Tibial nerve (tissue), 4 donors: ENCODE data around the gene INSM1. TPM values are rescaled to one million over a fixed set of nuclear protein-coding genes. Genes with fewer than 3 reads are reported as not detected.

Experiments used
- DNase-seq, 2 donors: peaks; one replicate each; pipeline ENCODE4 v3.0.0-alpha.2; 2019; ENCODE audit warnings: low spot score in 2 of 2
- H3K27ac ChIP-seq, 4 donors: fragments of 200-600 bp; sonication (generic) in 3 of 4; one replicate each; pipeline ENCODE4 v1.5.1; 2017 to 2019; ENCODE audit warnings: mild to moderate bottlenecking in 1 of 4
- H3K27me3 ChIP-seq, 2 donors: fragments of 200-600 bp; sonication (generic) in 1 of 2; one replicate each; pipeline versions ENCODE4 v1.5.1 to v1.6.0; 2017 to 2019
- H3K36me3 ChIP-seq, 3 donors: fragments of 200-600 bp; sonication (generic); one replicate each; pipeline ENCODE4 v1.5.1; 2018 to 2019
- H3K4me1 ChIP-seq, 4 donors: fragments of 200-600 bp; sonication (generic) in 3 of 4; one replicate each; pipeline ENCODE4 v1.5.1; 2017 to 2019
- H3K4me3 ChIP-seq, 4 donors: fragments of 200-600 bp; sonication (generic) in 3 of 4; one replicate each; pipeline ENCODE4 v1.5.1; 2017 to 2019; ENCODE audit warnings: mild to moderate bottlenecking in 1 of 4, moderate library complexity in 1 of 4
- H3K9me3 ChIP-seq, 4 donors: fragments of 200-600 bp; sonication (generic) in 3 of 4; one replicate each; pipeline ENCODE4 v1.5.1; 2017 to 2019
- CTCF ChIP-seq, 5 experiments: fragments of 200-600 bp in 3 of 5; fragments of 450-650 bp in 2 of 5; sonication (generic) in 3 of 5; IDR thresholded peaks; one replicate each; pipeline ENCODE4 v1.5.1; 2016 to 2019; ENCODE audit warnings: antibody characterized with exemption in 5 of 5, mild to moderate bottlenecking in 3 of 5, moderate library complexity in 2 of 5
- EP300 ChIP-seq, 2 donors: sonication (generic); formaldehyde crosslinking; IDR thresholded peaks; one replicate each; pipeline ENCODE4 v1.6.1; 2017; ENCODE audit warnings: antibody characterized with exemption in 2 of 2, mild to moderate bottlenecking in 1 of 2
- POLR2A ChIP-seq, 2 donors: fragments of 450-650 bp; IDR thresholded peaks; one replicate each; pipeline ENCODE4 v1.6.1; 2017; ENCODE audit warnings: antibody characterized with exemption in 2 of 2, mild to moderate bottlenecking in 2 of 2, moderate library complexity in 2 of 2
- WGBS, 2 donors: methylation state at CpG; one replicate each; pipeline ENCODE4 v1.1.5; 2018; 5-methylcytosine and 5-hydroxymethylcytosine counted together
- total RNA-seq, 4 donors: library from RNA; depleted of rRNA; stranded (reverse); fragments of >200 nt; gene quantifications; one replicate each; pipeline ENCODE4 v1.1.0, GENCODE V29; 2016

Gene INSM1
- total RNA-seq, 4 donors from 2014 or later, result not detected

- no peak for DNase-seq
- WGBS, 2 donors, result 1% methylated on average over 108 of the region's 130 CpGs; no CpG with 5 or more reads in 1 of the 2 donors
- Histone ChIP-seq H3K36me3 (no peaks in the 10 kb centered on the region), H3K9me3 (no peaks in the 10 kb centered on the region), H3K4me3 (peak overlapping the region in 2 of 4 donors; percentile 27 to 46), H3K4me1 (peaks cover 0 to 52% (median 20%) of the 10 kb centered on the region in 4 donors), H3K27ac (no peak overlapping the region), H3K27me3 (peaks cover 3 to 87% of the 10 kb centered on the region in 2 donors)
- TF ChIP-seq POLR2A (IDR thresholded peaks at IDR 0.05) (no peak), CTCF (IDR thresholded peaks at IDR 0.05) (no peak), EP300 (IDR thresholded peaks at IDR 0.05) (no peak)
Measured at GRCh38 chr20:20368418-20369249, 730 bp downstream of the INSM1 start.

- Histone ChIP-seq H3K27ac (no peak overlapping the region), H3K27me3 (peaks cover under 1 to 87% of the 10 kb centered on the region in 2 donors), H3K4me3 (peak overlapping the region in 1 of 4 donors; percentile 46), H3K9me3 (no peaks in the 10 kb centered on the region), H3K36me3 (no peaks in the 10 kb centered on the region), H3K4me1 (peaks cover 0 to 43% (median 14%) of the 10 kb centered on the region in 4 donors)
- 3% methylated on average over 41 to 56 of the region's 86 CpGs for WGBS, 2 donors
- TF ChIP-seq CTCF (IDR thresholded peaks at IDR 0.05) (no peak), EP300 (IDR thresholded peaks at IDR 0.05) (no peak), POLR2A (IDR thresholded peaks at IDR 0.05) (no peak)
- DNase-seq, result no peak
Measured at GRCh38 chr20:20369250-20370093, 1.6 kb downstream of the INSM1 start.

- Histone ChIP-seq H3K4me3 (no peak overlapping the region), H3K27me3 (peaks cover 0 to 87% of the 10 kb centered on the region in 2 donors)
- WGBS, 2 donors, result 16 to 24% methylated on average over 10 of the region's 10 CpGs
Measured at GRCh38 chr20:20370094-20370575, 2.2 kb downstream of the INSM1 start.

GRCh38 chr20:20371083-20371482 lies 3.2 kb downstream of the INSM1 start:
- DNase-seq, result no peak
- Histone ChIP-seq H3K4me1 (peaks cover 0 to 35% (median 14%) of the 10 kb centered on the region in 4 donors), H3K9me3 (no peaks in the 10 kb centered on the region), H3K27me3 (peaks cover 0 to 85% of the 10 kb centered on the region in 2 donors), H3K27ac (no peak overlapping the region), H3K36me3 (no peaks in the 10 kb centered on the region), H3K4me3 (no peak overlapping the region)
- TF ChIP-seq POLR2A (IDR thresholded peaks at IDR 0.05) (no peak), EP300 (IDR thresholded peaks at IDR 0.05) (no peak), CTCF (IDR thresholded peaks at IDR 0.05) (no peak)
- WGBS, 2 donors, result 40 to 52% methylated on average over 7 of the region's 7 CpGs

More at GRCh38 chr20:20370094-20370575, 2.2 kb downstream of the INSM1 start:
- no peak for TF ChIP-seq EP300 (IDR thresholded peaks at IDR 0.05)
- TF ChIP-seq POLR2A (IDR thresholded peaks at IDR 0.05), result no peak
- no peak for TF ChIP-seq CTCF (IDR thresholded peaks at IDR 0.05)
- DNase-seq, result no peak
- no peaks in the 10 kb centered on the region for H3K9me3 ChIP-seq
- no peaks in the 10 kb centered on the region for H3K36me3 ChIP-seq
- H3K4me1 ChIP-seq, result peaks cover 0 to 41% (median 14%) of the 10 kb centered on the region in 4 donors
- H3K27ac ChIP-seq, result no peak overlapping the region
